SK-N-SH treated with all-trans-retinoic acid at 6 μM for 48 hours (cell line): Measurements from ENCODE around the gene ZFP62.

Experiments used
- ARNTL ChIP-seq: fragments of 450-650 bp; formaldehyde crosslinking; IDR thresholded peaks from 2 replicates; pipeline ENCODE4 v1.5.0; 2020; ENCODE audit warnings: low read depth, mild to moderate bottlenecking, moderate library complexity, borderline replicate concordance
- CSRNP3 ChIP-seq: fragments of 250-450 bp; sonication (Bioruptor Pico); IDR thresholded peaks from 2 replicates; pipeline ENCODE4 v1.5.1; 2021; ENCODE audit warnings: mild to moderate bottlenecking, moderate library complexity
- RARB ChIP-seq: fragments of 250-450 bp; sonication (Bioruptor Pico); IDR thresholded peaks from 2 replicates; pipeline ENCODE4 v1.8.0; 2021; ENCODE audit warnings: mild to moderate bottlenecking, moderate library complexity
- ZFP3 ChIP-seq: fragments of 250-450 bp; sonication (Bioruptor Pico); IDR thresholded peaks from 2 replicates; pipeline ENCODE4 v1.5.0; 2020; ENCODE audit warnings: mild to moderate bottlenecking, moderate library complexity
- ZNF70 ChIP-seq: fragments of 450-650 bp; formaldehyde crosslinking; IDR thresholded peaks from 2 replicates; pipeline ENCODE4 v1.5.0; 2020; ENCODE audit warnings: mild to moderate bottlenecking, moderate library complexity

GRCh38 chr5:180815293-180815917, 45.7 kb downstream of the ZFP62 start:
- TF ChIP-seq CSRNP3 (CRISPR knock-in tag): no peak
- no peak for TF ChIP-seq ARNTL (CRISPR knock-in tag)
- TF ChIP-seq ZNF70 (CRISPR knock-in tag): no peak
- no peak for TF ChIP-seq RARB (CRISPR knock-in tag)
- TF ChIP-seq ZFP3 (CRISPR knock-in tag): no peak
